ENCODE data around the gene VAMP1. TPM values are rescaled to one million over a fixed set of nuclear protein-coding genes. Genes with fewer than 3 reads are reported as not detected.

VAMP1 gene
- total and polyA plus RNA-seq, 9 of the 15 experiments (the other 6 are each of a cell fraction or from before 2014, with no cell fraction given): 0.76 to 13.2 (median 4.2) TPM

Other genes starting within 250 kb of the VAMP1 start
Only the 7 nearest of the 17 such genes appear.
- 43.2 and 68.2 TPM in 2 replicates for gene LTBR, start 86.5 kb downstream of the VAMP1 start, total RNA-seq (2014; rRNA removed)
- 16.5 and 20.4 TPM in 2 replicates for gene LTBR, start 86.5 kb downstream of the VAMP1 start, total RNA-seq (2014; rRNA removed; fragmentation: Illumina TruSeq; extraction: Trizol)
- 31.9 and 35.3 TPM in 2 replicates for gene LTBR, start 86.5 kb downstream of the VAMP1 start, total RNA-seq (2015; rRNA removed; fragmentation: Illumina TruSeq; extraction: Trizol)
- gene LTBR, start 86.5 kb downstream of the VAMP1 start, total RNA-seq (2021): 65.0 and 67.2 TPM in 2 replicates
- gene LTBR, start 86.5 kb downstream of the VAMP1 start, polyA plus RNA-seq (2011; rRNA removed): 15.4 and 28.2 TPM in 2 replicates
- gene LTBR, start 86.5 kb downstream of the VAMP1 start, polyA plus RNA-seq (2014; fragmentation: Illumina TruSeq; extraction: Trizol): 61.8 and 69.0 TPM in 2 replicates
- gene LTBR, start 86.5 kb downstream of the VAMP1 start, polyA plus RNA-seq (2014; fragmentation: Nextera tagmentation; extraction: Ambion mirVana): 1 to 10 TPM in 1 of 2 experiments, under 1 TPM in 1; 0.96 to 1.7 TPM
- 46.6 and 54.1 TPM in 2 replicates for gene LTBR, start 86.5 kb downstream of the VAMP1 start, polyA plus RNA-seq (2014; rRNA removed)
- gene CD27, start 25.7 kb downstream of the VAMP1 start, total RNA-seq (2014; rRNA removed): not detected in 2 replicates
- gene CD27, start 25.7 kb downstream of the VAMP1 start, total RNA-seq (2014; rRNA removed; fragmentation: Illumina TruSeq; extraction: Trizol): not detected in 2 replicates
- gene CD27, start 25.7 kb downstream of the VAMP1 start, total RNA-seq (2015; rRNA removed; fragmentation: Illumina TruSeq; extraction: Trizol): not detected in 2 replicates
- gene CD27, start 25.7 kb downstream of the VAMP1 start, total RNA-seq (2021): 0.18 and 0.24 TPM in 2 replicates
- gene CD27, start 25.7 kb downstream of the VAMP1 start, polyA plus RNA-seq (2011; rRNA removed): not detected in 2 replicates
- not detected in 2 replicates for gene CD27, start 25.7 kb downstream of the VAMP1 start, polyA plus RNA-seq (2014; fragmentation: Illumina TruSeq; extraction: Trizol)
- not detected for gene CD27, start 25.7 kb downstream of the VAMP1 start, polyA plus RNA-seq (2014; fragmentation: Nextera tagmentation; extraction: Ambion mirVana)
- gene CD27, start 25.7 kb downstream of the VAMP1 start, polyA plus RNA-seq (2014; rRNA removed): not detected in 2 replicates
- gene TAPBPL, start 18.6 kb downstream of the VAMP1 start, total RNA-seq (2014; rRNA removed): 0.37 and 0.64 TPM in 2 replicates
- 0.26 and 0.65 TPM in 2 replicates for gene TAPBPL, start 18.6 kb downstream of the VAMP1 start, total RNA-seq (2014; rRNA removed; fragmentation: Illumina TruSeq; extraction: Trizol)
- 1.3 and 1.6 TPM in 2 replicates for gene TAPBPL, start 18.6 kb downstream of the VAMP1 start, total RNA-seq (2015; rRNA removed; fragmentation: Illumina TruSeq; extraction: Trizol)
- 0.65 and 1.3 TPM in 2 replicates for gene TAPBPL, start 18.6 kb downstream of the VAMP1 start, total RNA-seq (2021)
- gene TAPBPL, start 18.6 kb downstream of the VAMP1 start, polyA plus RNA-seq (2011; rRNA removed): 0.32 and 0.61 TPM in 2 replicates
- gene TAPBPL, start 18.6 kb downstream of the VAMP1 start, polyA plus RNA-seq (2014; fragmentation: Illumina TruSeq; extraction: Trizol): 0.39 and 0.58 TPM in 2 replicates
- under 1 TPM; 0.29 to 0.31 TPM for gene TAPBPL, start 18.6 kb downstream of the VAMP1 start, polyA plus RNA-seq (2014; fragmentation: Nextera tagmentation; extraction: Ambion mirVana)
- gene TAPBPL, start 18.6 kb downstream of the VAMP1 start, polyA plus RNA-seq (2014; rRNA removed): 0.45 and 1.4 TPM in 2 replicates
- gene MRPL51, start 22.6 kb upstream of the VAMP1 start, total RNA-seq (2014; rRNA removed): 135 and 152 TPM in 2 replicates
- 254 and 288 TPM in 2 replicates for gene MRPL51, start 22.6 kb upstream of the VAMP1 start, total RNA-seq (2014; rRNA removed; fragmentation: Illumina TruSeq; extraction: Trizol)
- 177 and 199 TPM in 2 replicates for gene MRPL51, start 22.6 kb upstream of the VAMP1 start, total RNA-seq (2015; rRNA removed; fragmentation: Illumina TruSeq; extraction: Trizol)
- 205 and 208 TPM in 2 replicates for gene MRPL51, start 22.6 kb upstream of the VAMP1 start, total RNA-seq (2021)
- 87.9 and 127 TPM in 2 replicates for gene MRPL51, start 22.6 kb upstream of the VAMP1 start, polyA plus RNA-seq (2011; rRNA removed)
- 198 and 214 TPM in 2 replicates for gene MRPL51, start 22.6 kb upstream of the VAMP1 start, polyA plus RNA-seq (2014; fragmentation: Illumina TruSeq; extraction: Trizol)
- 100 to 1,000 TPM; 669 to 727 TPM for gene MRPL51, start 22.6 kb upstream of the VAMP1 start, polyA plus RNA-seq (2014; fragmentation: Nextera tagmentation; extraction: Ambion mirVana)
- gene MRPL51, start 22.6 kb upstream of the VAMP1 start, polyA plus RNA-seq (2014; rRNA removed): 220 and 267 TPM in 2 replicates
- gene NCAPD2, start 23.4 kb upstream of the VAMP1 start, total RNA-seq (2014; rRNA removed): 88.9 and 90.9 TPM in 2 replicates
- 58.6 and 59.8 TPM in 2 replicates for gene NCAPD2, start 23.4 kb upstream of the VAMP1 start, total RNA-seq (2014; rRNA removed; fragmentation: Illumina TruSeq; extraction: Trizol)
- 50.6 and 55.1 TPM in 2 replicates for gene NCAPD2, start 23.4 kb upstream of the VAMP1 start, total RNA-seq (2015; rRNA removed; fragmentation: Illumina TruSeq; extraction: Trizol)
- 66.6 and 79.3 TPM in 2 replicates for gene NCAPD2, start 23.4 kb upstream of the VAMP1 start, total RNA-seq (2021)
- 68.3 and 88.8 TPM in 2 replicates for gene NCAPD2, start 23.4 kb upstream of the VAMP1 start, polyA plus RNA-seq (2011; rRNA removed)
- gene NCAPD2, start 23.4 kb upstream of the VAMP1 start, polyA plus RNA-seq (2014; fragmentation: Illumina TruSeq; extraction: Trizol): 93.7 and 95.4 TPM in 2 replicates
- gene NCAPD2, start 23.4 kb upstream of the VAMP1 start, polyA plus RNA-seq (2014; fragmentation: Nextera tagmentation; extraction: Ambion mirVana): 10 to 100 TPM; 16.9 to 35.5 TPM
- gene NCAPD2, start 23.4 kb upstream of the VAMP1 start, polyA plus RNA-seq (2014; rRNA removed): 55.3 and 70.9 TPM in 2 replicates
- gene GAPDH, start 63.8 kb upstream of the VAMP1 start, total RNA-seq (2014; rRNA removed): 3,419 and 4,659 TPM in 2 replicates
- 1,716 and 2,206 TPM in 2 replicates for gene GAPDH, start 63.8 kb upstream of the VAMP1 start, total RNA-seq (2014; rRNA removed; fragmentation: Illumina TruSeq; extraction: Trizol)
- gene GAPDH, start 63.8 kb upstream of the VAMP1 start, total RNA-seq (2015; rRNA removed; fragmentation: Illumina TruSeq; extraction: Trizol): 2,578 and 2,581 TPM in 2 replicates
- 2,702 and 2,817 TPM in 2 replicates for gene GAPDH, start 63.8 kb upstream of the VAMP1 start, total RNA-seq (2021)
- 6,793 and 8,605 TPM in 2 replicates for gene GAPDH, start 63.8 kb upstream of the VAMP1 start, polyA plus RNA-seq (2011; rRNA removed)
- 5,553 and 5,658 TPM in 2 replicates for gene GAPDH, start 63.8 kb upstream of the VAMP1 start, polyA plus RNA-seq (2014; fragmentation: Illumina TruSeq; extraction: Trizol)
- gene GAPDH, start 63.8 kb upstream of the VAMP1 start, polyA plus RNA-seq (2014; fragmentation: Nextera tagmentation; extraction: Ambion mirVana): 1,000 to 10,000 TPM; 5,813 to 6,029 TPM
- gene GAPDH, start 63.8 kb upstream of the VAMP1 start, polyA plus RNA-seq (2014; rRNA removed): 3,855 and 4,217 TPM in 2 replicates
- not detected in 2 replicates for gene IFFO1, start 85.4 kb upstream of the VAMP1 start, total RNA-seq (2014; rRNA removed)
- not detected in 2 replicates for gene IFFO1, start 85.4 kb upstream of the VAMP1 start, total RNA-seq (2014; rRNA removed; fragmentation: Illumina TruSeq; extraction: Trizol)
- gene IFFO1, start 85.4 kb upstream of the VAMP1 start, total RNA-seq (2015; rRNA removed; fragmentation: Illumina TruSeq; extraction: Trizol): 0.08 TPM in 1 of 2 replicates, not detected in the other
- 0.09 and 0.20 TPM in 2 replicates for gene IFFO1, start 85.4 kb upstream of the VAMP1 start, total RNA-seq (2021)
- gene IFFO1, start 85.4 kb upstream of the VAMP1 start, polyA plus RNA-seq (2011; rRNA removed): 0.10 and 0.12 TPM in 2 replicates
- not detected in 2 replicates for gene IFFO1, start 85.4 kb upstream of the VAMP1 start, polyA plus RNA-seq (2014; fragmentation: Illumina TruSeq; extraction: Trizol)
- gene IFFO1, start 85.4 kb upstream of the VAMP1 start, polyA plus RNA-seq (2014; fragmentation: Nextera tagmentation; extraction: Ambion mirVana): not detected
- gene IFFO1, start 85.4 kb upstream of the VAMP1 start, polyA plus RNA-seq (2014; rRNA removed): 0.03 TPM in 1 of 2 replicates, not detected in the other